Measurements from ENCODE around the gene NR2C2. TPM values are rescaled to one million over a fixed set of nuclear protein-coding genes. Genes with fewer than 3 reads are reported as not detected.

NR2C2 gene
- total and polyA plus RNA-seq, 2 donors (not counting 1 experiment from before 2014, with no cell fraction given), result 22.8 to 96.9 TPM

DNA sequence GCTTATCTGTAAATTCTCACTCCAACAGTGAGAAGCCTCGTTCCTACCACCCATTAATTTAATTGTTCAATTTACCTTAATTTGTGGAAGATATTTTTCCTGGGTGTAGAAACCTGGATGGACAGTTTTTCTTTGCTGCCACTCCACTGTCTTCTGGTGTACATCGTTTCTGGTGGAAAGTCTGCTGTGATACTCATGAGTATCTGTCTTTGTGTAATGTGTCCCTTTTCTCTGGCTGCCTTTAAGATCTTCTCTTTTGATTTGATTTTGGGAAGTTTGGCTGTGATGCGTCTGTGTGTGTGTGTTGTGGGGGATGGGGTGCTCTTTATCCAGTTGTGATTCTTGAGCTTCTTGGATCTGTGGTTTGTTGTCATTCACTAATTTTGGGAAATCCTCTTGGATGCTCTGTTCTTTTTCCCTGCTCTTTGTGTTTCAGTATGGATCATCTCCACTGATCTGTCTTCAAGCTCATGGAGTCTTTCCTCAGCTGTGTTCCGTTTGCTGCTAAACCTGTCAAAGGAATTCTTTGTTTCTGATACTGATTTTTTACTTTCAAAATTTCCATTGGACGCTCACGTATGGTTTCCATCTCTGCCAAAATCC, 42.2 kb upstream of the NR2C2 start:
- H3K4me3 ChIP-seq (ENCODE audit: control extremely low read depth in 1 of 5, extremely low read depth in 1 of 5, insufficient read depth in 1 of 5, low read depth in 2 of 5, low read length in 4 of 5), result no peak overlapping the region
- H3K27ac ChIP-seq (ENCODE audit: low read length in 2 of 2), result no peak overlapping the region
- H3K9me3 ChIP-seq (ENCODE audit: control extremely low read depth in 1 of 3, control insufficient read depth in 2 of 3, insufficient read depth in 1 of 3, low read length in 2 of 3), result peaks cover 0 to 17% (median 2%) of the 10 kb centered on the region in 3 donors
- no peaks in the 10 kb centered on the region for H3K79me2 ChIP-seq (ENCODE audit: control insufficient read depth, insufficient read depth, low read length)
- ChIA-PET POLR2A (no interaction called here), CTCF (interaction anchor here (1.1 kb wide), 1 partner anchor 21 kb away, joined by 3 read pairs; no protein-coding TSS in a partner anchor)
- H3K27me3 ChIP-seq (replicated peaks in 1 of 4; ENCODE audit: control extremely low read depth in 1 of 4, control insufficient read depth in 3 of 4, insufficient read depth in 4 of 4, low read length in 3 of 4), result no peaks in the 10 kb centered on the region
- Mint-ChIP-seq H3K9me3 (ENCODE audit: insufficient read depth) (peaks cover 7% of the 10 kb centered on the region), H3K27me3 (peaks cover 18% of the 10 kb centered on the region), H3K27ac (no peak overlapping the region), H3K4me1 (no peaks in the 10 kb centered on the region), H3K4me3 (no peak overlapping the region)
- H2AFZ ChIP-seq (ENCODE audit: insufficient read depth, low read depth, low read length, poor library complexity, severe bottlenecking), result no peak overlapping the region
- ATAC-seq (ENCODE audit: low read depth) (no peak), DNase-seq (no peak)
- H3K4me1 ChIP-seq (ENCODE audit: control insufficient read depth in 2 of 2, insufficient read depth in 2 of 2, low read length in 2 of 2), result no peaks in the 10 kb centered on the region
- TF ChIP-seq EZH2 (IDR thresholded peaks at IDR 0.05; ENCODE audit: borderline replicate concordance, insufficient read depth, low read depth, low read length, poor library complexity, severe bottlenecking), result no peak
- TF ChIP-seq, protein P1, sequence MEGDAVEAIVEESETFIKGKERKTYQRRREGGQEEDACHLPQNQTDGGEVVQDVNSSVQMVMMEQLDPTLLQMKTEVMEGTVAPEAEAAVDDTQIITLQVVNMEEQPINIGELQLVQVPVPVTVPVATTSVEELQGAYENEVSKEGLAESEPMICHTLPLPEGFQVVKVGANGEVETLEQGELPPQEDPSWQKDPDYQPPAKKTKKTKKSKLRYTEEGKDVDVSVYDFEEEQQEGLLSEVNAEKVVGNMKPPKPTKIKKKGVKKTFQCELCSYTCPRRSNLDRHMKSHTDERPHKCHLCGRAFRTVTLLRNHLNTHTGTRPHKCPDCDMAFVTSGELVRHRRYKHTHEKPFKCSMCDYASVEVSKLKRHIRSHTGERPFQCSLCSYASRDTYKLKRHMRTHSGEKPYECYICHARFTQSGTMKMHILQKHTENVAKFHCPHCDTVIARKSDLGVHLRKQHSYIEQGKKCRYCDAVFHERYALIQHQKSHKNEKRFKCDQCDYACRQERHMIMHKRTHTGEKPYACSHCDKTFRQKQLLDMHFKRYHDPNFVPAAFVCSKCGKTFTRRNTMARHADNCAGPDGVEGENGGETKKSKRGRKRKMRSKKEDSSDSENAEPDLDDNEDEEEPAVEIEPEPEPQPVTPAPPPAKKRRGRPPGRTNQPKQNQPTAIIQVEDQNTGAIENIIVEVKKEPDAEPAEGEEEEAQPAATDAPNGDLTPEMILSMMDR (IDR thresholded peaks at IDR 0.05), result no peak
- H3K36me3 ChIP-seq (replicated peaks in 1 of 2; ENCODE audit: control extremely low read depth in 1 of 2, control insufficient read depth in 1 of 2, extremely low read depth in 1 of 2, insufficient read depth in 2 of 2, low read length in 1 of 2), result no peaks in the 10 kb centered on the region
- H3K4me2 ChIP-seq (replicated peaks; ENCODE audit: low read depth, low read length, poor library complexity, severe bottlenecking), result no peak overlapping the region
- H3K9ac ChIP-seq (ENCODE audit: low read length), result no peak overlapping the region
- 98% methylated on average over 4 of the region's 6 CpGs for WGBS (ENCODE audit: insufficient coverage)
- H4K20me1 ChIP-seq (ENCODE audit: control insufficient read depth, insufficient read depth, low read length, poor library complexity, severe bottlenecking), result no peaks in the 10 kb centered on the region
- intact Hi-C loops (cut with micrococcal nuclease), result no loop called here

DNA sequence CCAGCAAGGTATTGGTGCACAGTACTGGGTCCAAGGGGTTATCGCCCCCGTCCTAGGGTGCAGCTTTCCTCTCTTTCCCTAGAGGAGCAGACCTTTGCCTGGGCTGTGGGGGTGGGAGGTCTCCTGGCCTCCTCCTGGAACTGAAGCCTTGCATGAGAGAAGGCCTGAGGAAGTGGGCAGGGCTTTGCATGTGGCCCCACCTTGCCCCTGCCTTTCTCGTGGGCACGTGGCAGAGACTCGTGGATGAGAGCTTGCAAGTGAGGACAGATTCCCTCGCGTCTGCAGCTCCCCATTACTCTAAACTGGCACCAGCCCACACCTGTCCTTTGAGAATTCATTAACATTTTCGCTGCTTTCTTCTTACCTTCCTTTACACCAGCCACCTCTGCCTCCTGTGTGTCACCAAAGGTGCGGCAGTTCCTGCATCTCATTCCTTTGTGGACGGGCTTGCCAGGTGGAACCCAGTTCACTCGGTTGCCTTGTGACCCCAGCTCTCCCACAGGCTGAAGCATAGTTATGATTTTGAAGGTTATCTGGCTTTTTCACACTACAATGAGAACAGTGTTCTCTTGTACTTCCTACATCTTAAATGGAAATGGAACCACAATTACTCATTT, 40.9 kb upstream of the NR2C2 start:
- Mint-ChIP-seq H3K4me3 (no peak overlapping the region), H3K4me1 (no peaks in the 10 kb centered on the region), H3K27me3 (peaks cover 18% of the 10 kb centered on the region), H3K9me3 (ENCODE audit: insufficient read depth) (peaks cover 7% of the 10 kb centered on the region), H3K27ac (no peak overlapping the region)
- Histone ChIP-seq H3K4me2 (replicated peaks; ENCODE audit: low read depth, low read length, poor library complexity, severe bottlenecking) (no peak overlapping the region), H3K36me3 (replicated peaks in 1 of 2; ENCODE audit: control extremely low read depth in 1 of 2, control insufficient read depth in 1 of 2, extremely low read depth in 1 of 2, insufficient read depth in 2 of 2, low read length in 1 of 2) (no peaks in the 10 kb centered on the region), H3K4me1 (ENCODE audit: control insufficient read depth in 2 of 2, insufficient read depth in 2 of 2, low read length in 2 of 2) (no peaks in the 10 kb centered on the region), H3K9ac (ENCODE audit: low read length) (no peak overlapping the region), H3K79me2 (ENCODE audit: control insufficient read depth, insufficient read depth, low read length) (no peaks in the 10 kb centered on the region), H4K20me1 (ENCODE audit: control insufficient read depth, insufficient read depth, low read length, poor library complexity, severe bottlenecking) (no peaks in the 10 kb centered on the region), H3K9me3 (ENCODE audit: control extremely low read depth in 1 of 3, control insufficient read depth in 2 of 3, insufficient read depth in 1 of 3, low read length in 2 of 3) (peaks cover 0 to 17% (median 2%) of the 10 kb centered on the region in 3 donors), H3K4me3 (ENCODE audit: control extremely low read depth in 1 of 5, extremely low read depth in 1 of 5, insufficient read depth in 1 of 5, low read depth in 2 of 5, low read length in 4 of 5) (no peak overlapping the region), H3K27me3 (replicated peaks in 1 of 4; ENCODE audit: control extremely low read depth in 1 of 4, control insufficient read depth in 3 of 4, insufficient read depth in 4 of 4, low read length in 3 of 4) (peaks cover 0 to 3% (median 0%) of the 10 kb centered on the region in 4 experiments), H3K27ac (ENCODE audit: low read length in 2 of 2) (no peak overlapping the region), H2AFZ (ENCODE audit: insufficient read depth, low read depth, low read length, poor library complexity, severe bottlenecking) (no peak overlapping the region)
- ChIA-PET POLR2A (no interaction called here), CTCF (no interaction called here)
- ATAC-seq (ENCODE audit: low read depth), result no peak
- 79% methylated on average over 10 of the region's 11 CpGs for WGBS (ENCODE audit: insufficient coverage)
- DNase-seq, result no peak
- intact Hi-C loops (cut with micrococcal nuclease), result no loop called here
- TF ChIP-seq, protein P1 (IDR thresholded peaks at IDR 0.05), result no peak
- TF ChIP-seq EZH2 (IDR thresholded peaks at IDR 0.05; ENCODE audit: borderline replicate concordance, insufficient read depth, low read depth, low read length, poor library complexity, severe bottlenecking), result no peak

Measured in B cell (primary cell).